MM.1S (cell line): ENCODE results near the gene DPP10.

ENCODE experiments used
- EZH2 ChIP-seq: fragments of 300-600 bp; sonication (generic); optimal IDR thresholded peaks from 2 replicates; pipeline ENCODE3; 2017; ENCODE audit warnings: low read depth, mild to moderate bottlenecking, antibody characterized with exemption, low read length, mixed read lengths
- TF ChIP-seq, protein P1 (sequence below): fragments of 300-600 bp; sonication (generic); IDR thresholded peaks from 2 replicates; pipeline ENCODE4 v1.5.1; 2016; ENCODE audit warnings: antibody characterized with exemption, low read length, mixed read lengths

DNA sequence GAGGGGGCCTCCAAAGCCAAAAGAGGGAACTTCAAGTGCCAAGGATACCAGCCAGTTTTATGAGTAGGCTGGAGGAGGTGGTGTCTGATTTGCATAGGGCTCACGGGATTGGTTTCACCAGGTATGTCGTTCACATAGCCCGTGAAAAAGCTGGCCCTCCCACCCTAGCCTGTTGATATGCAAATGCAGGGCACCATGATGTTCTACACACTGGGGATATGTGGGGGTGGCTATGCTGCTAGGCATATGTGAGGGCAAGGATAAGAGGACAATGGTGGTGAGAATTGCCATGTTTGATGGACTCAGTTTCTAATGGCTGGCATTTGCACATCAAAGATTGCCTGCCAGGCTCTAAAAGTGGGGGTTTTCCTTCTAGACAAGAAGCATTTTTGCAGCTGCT, 378.6 kb downstream of the DPP10 start:
- TF ChIP-seq EZH2: no peak
- TF ChIP-seq, protein P1, sequence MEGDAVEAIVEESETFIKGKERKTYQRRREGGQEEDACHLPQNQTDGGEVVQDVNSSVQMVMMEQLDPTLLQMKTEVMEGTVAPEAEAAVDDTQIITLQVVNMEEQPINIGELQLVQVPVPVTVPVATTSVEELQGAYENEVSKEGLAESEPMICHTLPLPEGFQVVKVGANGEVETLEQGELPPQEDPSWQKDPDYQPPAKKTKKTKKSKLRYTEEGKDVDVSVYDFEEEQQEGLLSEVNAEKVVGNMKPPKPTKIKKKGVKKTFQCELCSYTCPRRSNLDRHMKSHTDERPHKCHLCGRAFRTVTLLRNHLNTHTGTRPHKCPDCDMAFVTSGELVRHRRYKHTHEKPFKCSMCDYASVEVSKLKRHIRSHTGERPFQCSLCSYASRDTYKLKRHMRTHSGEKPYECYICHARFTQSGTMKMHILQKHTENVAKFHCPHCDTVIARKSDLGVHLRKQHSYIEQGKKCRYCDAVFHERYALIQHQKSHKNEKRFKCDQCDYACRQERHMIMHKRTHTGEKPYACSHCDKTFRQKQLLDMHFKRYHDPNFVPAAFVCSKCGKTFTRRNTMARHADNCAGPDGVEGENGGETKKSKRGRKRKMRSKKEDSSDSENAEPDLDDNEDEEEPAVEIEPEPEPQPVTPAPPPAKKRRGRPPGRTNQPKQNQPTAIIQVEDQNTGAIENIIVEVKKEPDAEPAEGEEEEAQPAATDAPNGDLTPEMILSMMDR: no peak
